ENCODE measurements around the gene PITRM1. TPM values are rescaled to one million over a fixed set of nuclear protein-coding genes. Genes with fewer than 3 reads are reported as not detected.
"Not testable (repeated sequence)": the region's sequence is repeated elsewhere in the genome, so short reads cannot be mapped to it uniquely, and the experiment has no call there.

Gene PITRM1
- total and polyA plus RNA-seq, 7 donors, result 16.6 to 70.3 (median 48.5) TPM

GRCh38 chr10:3192856-3193635 lies 20.5 kb upstream of the PITRM1 start:
- intact Hi-C loops (cut with DNase I), result loop anchor here (2.0 kb wide), 1 partner anchor 1578 kb away; no protein-coding TSS in a partner anchor
- Histone ChIP-seq H3K27ac (peak overlapping the region in 3 of 4 donors; percentile 50 to 53 (median 51)), H3K36me3 (no peaks in the 10 kb centered on the region), H3K9me3 (no peaks in the 10 kb centered on the region), H3K4me1 (peaks cover 0 to 21% (median 14%) of the 10 kb centered on the region in 4 donors), H3K27me3 (no peaks in the 10 kb centered on the region), H3K4me3 (peak overlapping the region; percentile 10 to 43 (median 32))
- no peak for DNase-seq
- WGBS, 2 donors, result 8 to 33% methylated on average over 19 of the region's 19 CpGs
- TF ChIP-seq CTCF (IDR thresholded peaks at IDR 0.05) (peak; percentile 50 to 92 (median 87)), POLR2A (IDR thresholded peaks at IDR 0.05) (no peak), POLR2AphosphoS5 (IDR thresholded peaks at IDR 0.05) (peak in 3 of 4 donors; percentile 39 to 67 (median 60)), EP300 (IDR thresholded peaks at IDR 0.05) (no peak)

GRCh38 chr10:3190817-3191216 lies 18.2 kb upstream of the PITRM1 start:
- Histone ChIP-seq H3K36me3 (no peaks in the 10 kb centered on the region), H3K4me1 (peaks cover 0 to 6% (median 2%) of the 10 kb centered on the region in 4 donors), H3K27ac (no peak overlapping the region), H3K27me3 (no peaks in the 10 kb centered on the region), H3K4me3 (no peak overlapping the region), H3K9me3 (no peaks in the 10 kb centered on the region)
- TF ChIP-seq CTCF (IDR thresholded peaks at IDR 0.05) (no peak), POLR2AphosphoS5 (IDR thresholded peaks at IDR 0.05) (no peak), EP300 (IDR thresholded peaks at IDR 0.05) (no peak), POLR2A (IDR thresholded peaks at IDR 0.05) (no peak)
- WGBS, 2 donors, result 86 to 89% methylated on average over 3 of the region's 3 CpGs
- DNase-seq, result no peak
- intact Hi-C loops (cut with DNase I), result no loop called here

- H3K36me3 ChIP-seq; H3K27ac ChIP-seq; H3K4me1 ChIP-seq; intact Hi-C loops (cut with DNase I); H3K9me3 ChIP-seq; H3K4me3 ChIP-seq; H3K27me3 ChIP-seq; DNase-seq: not testable (repeated sequence)
- 90 to 91% methylated on average over 3 of the region's 3 CpGs for WGBS, 2 donors
Measured at GRCh38 chr10:3187229-3187628, 14.6 kb upstream of the PITRM1 start.

- H3K4me3 ChIP-seq, result no peak overlapping the region
- no peak for TF ChIP-seq CTCF (IDR thresholded peaks at IDR 0.05)
- TF ChIP-seq POLR2AphosphoS5 (IDR thresholded peaks at IDR 0.05), result no peak
- no peak for TF ChIP-seq EP300 (IDR thresholded peaks at IDR 0.05)
- TF ChIP-seq POLR2A (IDR thresholded peaks at IDR 0.05), result no peak
- no peaks in the 10 kb centered on the region for H3K9me3 ChIP-seq
- no peak overlapping the region for H3K27ac ChIP-seq
- H3K4me1 ChIP-seq, result no peaks in the 10 kb centered on the region
- intact Hi-C loops (cut with DNase I), result no loop called here
- H3K36me3 ChIP-seq, result no peaks in the 10 kb centered on the region
- WGBS, 2 donors, result 81 to 84% methylated on average over 6 of the region's 6 CpGs
- no peaks in the 10 kb centered on the region for H3K27me3 ChIP-seq
- DNase-seq, result no peak
Measured at GRCh38 chr10:3186368-3186767, 13.8 kb upstream of the PITRM1 start.

- intact Hi-C loops (cut with DNase I), result no loop called here
- 82 to 91% methylated on average over 6 of the region's 6 CpGs for WGBS, 2 donors
- no peaks in the 10 kb centered on the region for H3K9me3 ChIP-seq
- H3K4me3 ChIP-seq, result no peak overlapping the region
- DNase-seq, result no peak
- no peak overlapping the region for H3K27ac ChIP-seq
- H3K36me3 ChIP-seq, result no peaks in the 10 kb centered on the region
- no peaks in the 10 kb centered on the region for H3K27me3 ChIP-seq
- no peak for TF ChIP-seq EP300 (IDR thresholded peaks at IDR 0.05)
- no peak for TF ChIP-seq CTCF (IDR thresholded peaks at IDR 0.05)
- TF ChIP-seq POLR2A (IDR thresholded peaks at IDR 0.05), result no peak
- no peak for TF ChIP-seq POLR2AphosphoS5 (IDR thresholded peaks at IDR 0.05)
- no peaks in the 10 kb centered on the region for H3K4me1 ChIP-seq
Measured at GRCh38 chr10:3185386-3185785, 12.8 kb upstream of the PITRM1 start.
